Karpas-422 (cell line): ENCODE results near the gene AK8. TPM values are rescaled to one million over a fixed set of nuclear protein-coding genes. Genes with fewer than 3 reads are reported as not detected.

Experiments used
- DNase-seq: peaks from one replicate; pipeline ENCODE4 v3.0.0-alpha.2; 2015
- H2AFZ ChIP-seq: fragments of 200-600 bp; sonication (generic); 2 replicates; pipeline ENCODE4 v1.6.1; 2014; ENCODE audit warnings: antibody characterized with exemption, low read length, mixed read lengths
- H3K27ac ChIP-seq: fragments of 200-600 bp; sonication (generic); 2 replicates; pipeline ENCODE4 v1.5.1; 2014; ENCODE audit warnings: mild to moderate bottlenecking, low read length, moderate library complexity
- H3K27me3 ChIP-seq: fragments of 200-600 bp; sonication (generic); 2 replicates; pipeline ENCODE4 v1.6.1; 2014; ENCODE audit warnings: low read length, mixed read lengths
- H3K36me3 ChIP-seq: fragments of 200-600 bp; sonication (generic); 2 replicates; pipeline ENCODE4 v1.6.1; 2014; ENCODE audit warnings: low read length, mixed read lengths; ENCODE audit not compliant: insufficient read depth
- H3K4me1 ChIP-seq: fragments of 200-600 bp; sonication (generic); 2 replicates; pipeline ENCODE4 v1.6.1; 2014; ENCODE audit warnings: mild to moderate bottlenecking, low read length, mixed read lengths
- H3K4me2 ChIP-seq: fragments of 200-600 bp; sonication (generic); 2 replicates; pipeline ENCODE4 v1.6.1; 2014; ENCODE audit warnings: low read length, low read depth, mild to moderate bottlenecking; ENCODE audit not compliant: poor library complexity, severe bottlenecking
- H3K4me3 ChIP-seq: fragments of 200-600 bp; sonication (generic); 2 replicates; pipeline ENCODE4 v1.5.1; 2014; ENCODE audit warnings: mild to moderate bottlenecking, antibody characterized with exemption, low read length, mixed read lengths
- H3K79me2 ChIP-seq: fragments of 200-600 bp; sonication (generic); 2 replicates; pipeline ENCODE4 v1.6.1; 2014; ENCODE audit warnings: mild to moderate bottlenecking, low read length, mixed read lengths
- H3K9ac ChIP-seq: fragments of 200-600 bp; sonication (generic); 2 replicates; pipeline ENCODE4 v1.6.0; 2014; ENCODE audit warnings: low read length
- H3K9me2 ChIP-seq: fragments of 200-600 bp; sonication (generic), shearing (Covaris generic); replicated peaks from 2 replicates; pipeline ENCODE4 v1.6.0; 2014; ENCODE audit warnings: mild to moderate bottlenecking, low read length, moderate library complexity; ENCODE audit not compliant: insufficient read depth
- H3K9me3 ChIP-seq: fragments of 300-700, 200-600 bp; sonication (generic); 2 replicates; pipeline ENCODE4 v1.6.1; 2014; ENCODE audit warnings: low read length, mixed read lengths
- H4K20me1 ChIP-seq: fragments of 200-600 bp; sonication (generic); 2 replicates; pipeline ENCODE4 v1.6.1; 2014; ENCODE audit warnings: mild to moderate bottlenecking, antibody characterized with exemption, low read length, low read depth; ENCODE audit not compliant: insufficient read depth
- total RNA-seq: library from RNA; depleted of rRNA; stranded (reverse); fragments of >200 nt; shearing (Covaris generic); gene quantifications from 2 replicates; pipeline ENCODE4 v1.2.3, GENCODE V29; 2014; ENCODE audit warnings: low replicate concordance

The AK8 gene
- total RNA-seq, 1 experiment from 2014 or later: not detected

DNA sequence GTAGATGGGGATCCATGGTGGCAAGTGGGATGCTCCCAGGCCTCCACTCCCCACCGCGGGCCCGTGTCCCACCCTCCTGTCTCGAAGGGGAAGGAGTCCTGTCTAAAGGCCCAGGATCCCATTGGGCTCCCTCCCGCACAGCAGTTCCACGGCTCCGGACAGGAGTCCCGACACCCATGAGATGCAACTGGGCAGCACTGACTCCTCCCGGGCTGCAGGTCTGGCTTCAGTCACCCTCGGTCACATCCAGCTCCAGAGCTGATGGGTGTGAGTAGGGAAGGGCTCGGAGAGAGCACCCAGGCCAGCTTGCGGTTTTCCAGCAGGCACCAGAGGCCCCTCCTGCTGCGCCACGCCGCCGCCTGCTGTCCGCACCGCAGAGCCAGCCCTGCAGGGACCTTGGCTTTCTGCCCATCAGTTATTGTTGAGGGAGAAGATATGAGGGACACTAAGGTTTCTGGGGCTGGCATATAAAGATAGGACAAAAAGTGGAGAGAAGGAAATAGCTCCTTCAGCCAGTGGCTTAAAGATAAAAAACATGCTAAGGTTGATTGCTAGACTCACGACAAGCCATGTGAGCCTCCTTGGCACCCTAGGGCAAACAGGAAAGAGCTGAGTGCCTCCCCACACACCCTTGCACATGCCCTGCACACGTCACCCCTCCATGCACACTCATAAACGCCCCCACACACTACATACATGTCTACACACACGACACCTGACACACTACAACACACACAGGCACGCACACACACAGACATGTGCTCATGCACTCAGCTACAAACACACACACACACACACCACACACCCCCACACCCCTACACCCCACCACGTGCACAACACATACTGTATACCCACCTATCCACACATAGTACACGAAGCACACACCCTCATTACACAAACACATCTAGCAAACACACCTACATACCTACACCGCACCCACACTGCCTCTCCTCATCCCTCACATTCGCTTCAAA is 79.0 kb downstream of the AK8 start:
- no peaks in the 10 kb centered on the region for H3K27me3 ChIP-seq

DNA sequence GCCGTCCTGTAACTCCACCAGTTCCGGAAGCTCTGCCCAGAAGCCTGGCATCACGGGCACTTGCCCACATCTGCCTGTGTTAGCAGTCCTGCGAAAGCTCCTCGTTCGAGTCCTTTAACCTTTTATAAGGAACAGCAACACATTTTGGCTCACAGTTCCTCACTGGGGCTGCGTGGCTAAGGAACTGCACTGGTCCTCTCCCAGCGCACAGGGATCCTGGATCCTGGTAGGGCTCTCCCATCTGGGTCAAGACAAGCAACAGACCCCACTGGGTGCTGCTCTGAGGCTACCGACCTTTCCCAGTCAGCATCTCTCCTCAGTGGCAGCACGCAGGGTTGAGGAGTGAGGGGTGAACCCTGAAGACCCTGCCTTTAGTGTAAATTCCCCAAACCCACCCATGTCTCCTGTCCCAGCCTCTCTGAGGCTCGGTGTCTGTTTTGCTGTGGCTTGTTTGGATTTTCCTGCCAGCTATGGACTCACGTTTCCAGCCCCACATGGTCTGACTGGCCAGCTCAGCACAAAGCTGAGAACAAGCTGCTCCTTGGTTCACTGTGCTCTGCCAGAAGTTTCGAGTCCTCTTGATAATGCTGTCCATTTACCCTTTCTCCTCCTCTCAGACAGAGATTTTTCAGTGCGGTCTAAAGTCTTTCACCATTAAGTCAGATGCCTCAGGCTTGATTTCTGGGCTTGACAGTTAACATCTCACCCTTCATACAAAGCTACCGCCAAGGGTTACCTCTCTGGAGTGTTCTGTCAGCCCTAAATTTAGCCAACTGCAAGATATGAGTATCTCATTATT is 80.0 kb downstream of the AK8 start:
- Histone ChIP-seq H3K36me3 (no peaks in the 10 kb centered on the region), H2AFZ (no peak overlapping the region), H3K9ac (no peak overlapping the region), H3K9me2 (no peaks in the 10 kb centered on the region), H3K27ac (no peak overlapping the region), H4K20me1 (no peaks in the 10 kb centered on the region), H3K4me1 (no peaks in the 10 kb centered on the region), H3K4me2 (no peak overlapping the region), H3K4me3 (no peak overlapping the region), H3K9me3 (no peaks in the 10 kb centered on the region), H3K79me2 (no peaks in the 10 kb centered on the region), H3K27me3 (no peaks in the 10 kb centered on the region)
- DNase-seq: no peak

More for the DNA sequence above, 79.0 kb downstream of the AK8 start:
- Histone ChIP-seq H3K27ac (no peak overlapping the region), H3K4me1 (no peaks in the 10 kb centered on the region), H3K36me3 (no peaks in the 10 kb centered on the region), H3K79me2 (no peaks in the 10 kb centered on the region), H3K9me3 (no peaks in the 10 kb centered on the region), H4K20me1 (no peaks in the 10 kb centered on the region), H3K9me2 (no peaks in the 10 kb centered on the region), H2AFZ (no peak overlapping the region), H3K4me2 (no peak overlapping the region), H3K9ac (no peak overlapping the region), H3K4me3 (no peak overlapping the region)
- DNase-seq: no peak

DNA sequence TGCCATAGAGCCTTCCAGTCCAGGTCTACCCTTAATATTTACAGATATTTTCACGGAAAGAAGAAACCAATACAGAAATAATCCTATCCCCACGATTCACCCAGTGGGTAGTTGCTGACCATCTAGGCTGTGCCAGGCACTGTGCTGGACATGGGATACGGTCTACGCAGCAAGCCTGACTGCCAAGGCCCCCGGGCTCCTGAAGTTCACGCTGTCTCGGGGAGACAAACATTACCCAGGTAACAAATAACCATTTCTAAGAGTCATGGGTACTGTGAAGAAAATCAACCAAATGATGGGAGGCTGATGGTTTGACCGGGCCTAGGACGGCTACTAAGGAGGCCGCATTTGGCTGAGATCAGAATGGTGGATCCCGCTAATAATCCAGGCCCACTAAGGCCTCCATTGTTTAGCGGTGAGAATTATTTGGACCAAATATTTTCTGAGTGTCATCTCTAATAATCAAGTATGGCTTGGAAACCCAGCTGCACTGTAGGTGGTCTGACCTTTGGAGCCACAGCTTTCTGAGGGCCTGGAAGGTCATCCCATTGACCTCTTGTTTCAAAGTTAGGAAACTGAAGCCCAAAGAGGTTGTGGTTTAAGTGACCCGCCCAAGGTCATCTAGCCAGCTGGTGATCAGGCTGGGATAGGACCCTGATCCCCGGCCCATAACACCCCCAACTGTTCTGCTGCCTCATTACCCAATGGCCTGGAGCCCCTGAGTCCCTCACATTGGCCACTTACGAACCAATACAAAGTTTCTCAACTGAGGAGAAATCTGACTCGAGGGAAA is 82.4 kb downstream of the AK8 start:
- Histone ChIP-seq H3K36me3 (no peaks in the 10 kb centered on the region), H3K9ac (no peak overlapping the region), H3K27ac (no peak overlapping the region), H2AFZ (no peak overlapping the region), H3K9me2 (no peaks in the 10 kb centered on the region), H3K4me2 (no peak overlapping the region), H3K9me3 (no peaks in the 10 kb centered on the region), H3K4me3 (no peak overlapping the region), H3K4me1 (no peaks in the 10 kb centered on the region), H3K27me3 (no peaks in the 10 kb centered on the region), H3K79me2 (no peaks in the 10 kb centered on the region), H4K20me1 (no peaks in the 10 kb centered on the region)
- DNase-seq: no peak

DNA sequence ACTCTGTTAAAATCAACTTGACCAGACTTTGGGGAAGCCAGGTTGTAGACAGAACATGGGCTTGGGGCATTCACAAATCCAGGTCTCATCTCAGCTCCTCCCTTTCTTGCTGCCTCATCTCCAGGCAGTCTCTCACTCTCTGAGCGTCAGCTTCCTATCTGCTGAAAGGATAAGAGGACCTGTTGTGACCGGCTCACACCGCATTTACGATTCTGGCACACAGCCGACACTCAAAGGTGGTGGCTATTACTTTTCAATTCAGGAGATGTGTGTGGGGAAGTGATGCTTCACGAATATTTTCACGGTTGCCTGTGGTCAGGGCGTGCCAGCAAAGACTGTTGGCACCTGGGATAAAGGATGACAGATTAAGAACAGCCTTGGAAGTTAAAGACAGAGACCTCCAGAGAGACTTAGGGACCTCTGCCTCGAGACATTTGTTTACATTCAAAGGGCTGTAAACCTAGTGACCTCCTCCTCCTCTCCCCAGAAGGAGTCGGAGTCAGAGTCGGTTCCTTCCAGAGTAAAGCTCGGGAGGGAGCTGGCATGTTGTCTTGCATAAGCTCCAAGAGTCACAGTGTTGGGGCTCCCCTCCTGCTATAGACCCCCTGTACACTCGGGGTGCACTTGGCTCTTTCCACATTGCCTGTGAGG is 83.2 kb downstream of the AK8 start:
- Histone ChIP-seq H3K9ac (no peak overlapping the region), H3K36me3 (no peaks in the 10 kb centered on the region), H4K20me1 (no peaks in the 10 kb centered on the region), H3K27ac (no peak overlapping the region), H3K4me3 (no peak overlapping the region), H3K9me3 (no peaks in the 10 kb centered on the region), H3K4me1 (no peaks in the 10 kb centered on the region), H3K79me2 (no peaks in the 10 kb centered on the region), H3K9me2 (no peaks in the 10 kb centered on the region), H2AFZ (no peak overlapping the region), H3K4me2 (no peak overlapping the region), H3K27me3 (no peaks in the 10 kb centered on the region)
- DNase-seq: no peak

DNA sequence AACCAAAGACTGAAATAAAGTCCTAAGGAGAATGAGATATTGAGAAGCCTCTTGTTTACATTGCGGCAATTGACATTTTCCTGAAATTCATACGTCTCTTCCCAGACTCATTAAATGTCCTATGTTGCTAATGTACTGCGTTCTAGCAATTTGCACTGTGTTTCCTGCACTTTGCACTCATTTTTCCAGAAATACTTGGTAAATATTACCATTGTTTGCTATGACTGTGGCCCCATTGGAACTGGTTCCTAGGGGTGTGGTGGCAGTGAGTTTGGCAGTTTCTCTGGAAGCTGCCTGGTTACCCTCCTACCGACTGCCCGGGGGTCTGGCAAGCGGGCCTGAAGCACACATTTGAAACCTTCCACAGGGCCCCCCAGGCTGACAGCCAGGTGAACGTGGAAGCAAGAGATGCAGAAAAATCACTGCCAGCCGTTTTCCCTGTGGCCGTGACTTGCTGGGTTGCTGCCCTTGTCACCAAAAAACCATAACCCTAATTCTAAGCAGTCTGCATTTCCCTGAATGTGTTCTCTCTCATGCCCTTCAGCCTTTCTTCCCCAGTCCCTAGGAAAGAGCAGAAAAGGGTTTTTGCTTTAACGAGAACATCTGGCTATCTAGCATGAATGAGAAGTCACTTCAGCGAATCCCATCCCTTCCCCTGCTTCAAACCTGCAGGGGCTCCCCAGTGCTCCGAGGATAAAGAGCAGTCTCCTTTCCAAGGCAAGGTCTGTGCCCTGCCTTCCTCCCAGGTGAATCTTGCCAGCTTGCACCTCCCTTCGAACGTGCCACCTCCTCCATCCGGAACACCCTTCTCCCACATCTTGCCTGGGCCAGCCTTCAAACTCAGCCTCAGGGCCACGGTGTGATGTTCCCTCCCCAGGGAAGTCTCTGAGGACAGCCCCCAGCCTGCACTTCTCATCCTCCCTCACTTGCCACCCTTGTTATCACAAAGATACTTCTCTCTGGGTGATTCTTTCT is 84.2 kb downstream of the AK8 start:
- Histone ChIP-seq H3K27me3 (no peaks in the 10 kb centered on the region), H2AFZ (no peak overlapping the region), H3K79me2 (no peaks in the 10 kb centered on the region), H3K36me3 (no peaks in the 10 kb centered on the region), H4K20me1 (no peaks in the 10 kb centered on the region), H3K4me3 (no peak overlapping the region), H3K4me1 (no peaks in the 10 kb centered on the region), H3K4me2 (no peak overlapping the region), H3K9me2 (no peaks in the 10 kb centered on the region), H3K9ac (no peak overlapping the region), H3K9me3 (no peaks in the 10 kb centered on the region), H3K27ac (no peak overlapping the region)
- DNase-seq: no peak

DNA sequence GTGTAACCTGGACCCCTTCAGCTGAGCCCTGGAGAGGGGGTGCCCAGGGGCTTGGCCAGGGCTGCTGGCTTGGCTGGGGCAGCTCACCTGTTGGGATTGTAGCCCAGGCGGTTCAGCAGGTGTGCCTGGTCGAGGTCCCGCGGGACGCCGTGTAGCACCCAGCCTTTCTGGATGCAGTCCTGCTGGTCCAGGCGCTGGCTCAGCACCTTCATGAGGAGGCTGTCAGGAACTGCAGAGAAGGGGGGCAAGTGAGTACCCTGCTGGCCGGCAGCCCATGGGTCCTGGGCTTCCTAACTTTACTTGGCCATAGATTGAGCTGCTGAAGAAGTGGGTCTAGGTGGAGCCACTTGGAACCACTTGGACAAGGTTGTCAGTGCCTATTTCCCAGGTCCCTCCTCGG is 85.5 kb downstream of the AK8 start:
- H3K27ac ChIP-seq: no peak overlapping the region
- H4K20me1 ChIP-seq: no peaks in the 10 kb centered on the region
- H3K4me1 ChIP-seq: no peaks in the 10 kb centered on the region
- H3K9me2 ChIP-seq: no peaks in the 10 kb centered on the region
- H3K4me3 ChIP-seq: no peak overlapping the region
- H3K27me3 ChIP-seq: no peaks in the 10 kb centered on the region
- no peaks in the 10 kb centered on the region for H3K79me2 ChIP-seq
- H2AFZ ChIP-seq: no peak overlapping the region
- H3K36me3 ChIP-seq: no peaks in the 10 kb centered on the region
- DNase-seq: no peak
- no peak overlapping the region for H3K9ac ChIP-seq
- no peak overlapping the region for H3K4me2 ChIP-seq
- no peaks in the 10 kb centered on the region for H3K9me3 ChIP-seq

DNA sequence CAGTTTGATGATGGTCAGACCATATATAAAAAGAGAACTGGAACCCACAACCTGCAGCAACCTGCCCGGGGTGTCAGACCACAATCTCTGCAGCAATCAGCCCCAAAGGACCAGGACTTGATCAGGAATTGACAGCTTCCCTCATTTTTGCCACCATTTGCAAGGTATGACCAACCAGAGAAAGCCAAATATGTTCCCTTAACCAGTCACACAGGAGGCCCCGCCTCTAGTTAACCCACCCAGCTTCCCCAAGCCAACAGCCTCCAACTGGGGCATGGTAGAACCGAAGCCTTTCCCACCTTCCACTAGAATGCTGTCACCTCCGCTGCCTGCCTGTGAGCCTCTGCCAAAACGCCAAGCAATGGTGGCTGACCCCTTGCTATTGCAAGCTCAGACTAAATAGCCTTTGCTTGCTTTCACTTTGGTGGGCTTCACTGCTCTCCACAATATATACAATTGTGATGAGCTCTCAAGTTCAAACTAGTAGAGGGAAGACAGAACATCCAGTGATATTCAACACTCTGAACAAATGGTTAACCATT is 86.3 kb downstream of the AK8 start:
- Histone ChIP-seq H3K27me3 (no peaks in the 10 kb centered on the region), H3K27ac (no peak overlapping the region), H3K4me3 (no peak overlapping the region), H3K4me2 (no peak overlapping the region), H4K20me1 (no peaks in the 10 kb centered on the region), H3K9ac (no peak overlapping the region), H3K4me1 (no peaks in the 10 kb centered on the region), H3K9me2 (no peaks in the 10 kb centered on the region), H3K36me3 (no peaks in the 10 kb centered on the region), H3K79me2 (no peaks in the 10 kb centered on the region), H3K9me3 (no peaks in the 10 kb centered on the region), H2AFZ (no peak overlapping the region)
- DNase-seq: no peak
